Caco-2 (cell line): ENCODE measurements around the gene CCRL2. TPM values are rescaled to one million over a fixed set of nuclear protein-coding genes. Genes with fewer than 3 reads are reported as not detected.

ENCODE experiments used
- BruUV-seq: library from RNA; stranded (reverse); fragments of 400-500 nt; replicated peaks from 2 replicates; lab custom pipeline; 2021; lab: Mats Ljungman, UMichigan
- CTCF ChIA-PET: fragments of 300-600 bp; sonication (Branson Sonifier 250); formaldehyde crosslinking; loops from one replicate; lab custom pipeline; 2022; ENCODE audit warnings: antibody characterized with exemption; lab: Charles Lee
- POLR2A ChIA-PET: fragments of 300-600 bp; sonication (Branson Sonifier 250); formaldehyde crosslinking; loops from one replicate; lab custom pipeline; 2022; ENCODE audit warnings: antibody characterized with exemption; lab: Charles Lee
- DNase-seq, 2 experiments: peaks; one replicate each; pipeline versions ENCODE4 v3.0.0 to v3.0.0-alpha.2; 2020 to 2022
- H3K27me3 ChIP-seq: replicated peaks from 2 replicates; pipeline ENCODE4 v1.6.0; 2011; ENCODE audit warnings: low read length; ENCODE audit not compliant: control insufficient read depth, insufficient read depth
- H3K36me3 ChIP-seq: 2 replicates; pipeline ENCODE4 v1.5.1; 2011; ENCODE audit warnings: low read length; ENCODE audit not compliant: control insufficient read depth, insufficient read depth
- H3K4me1 ChIP-seq: fragments of 250-450 bp; sonication (Bioruptor Pico); 2 replicates; pipeline ENCODE4 v1.5.1; 2020; ENCODE audit warnings: mild to moderate bottlenecking
- H3K4me3 ChIP-seq: 2 replicates; pipeline ENCODE4 v1.5.1; 2011; ENCODE audit warnings: low read depth, mild to moderate bottlenecking, control low read depth, low read length
- H3K9me3 ChIP-seq: fragments of 250-450 bp; sonication (Bioruptor Pico); 2 replicates; pipeline ENCODE4 v1.5.1; 2020; ENCODE audit warnings: mild to moderate bottlenecking, moderate library complexity
- H3K27ac Mint-ChIP-seq: one replicate; pipeline ENCODE4 v1.8.0; 2022; ENCODE audit warnings: mixed read lengths; ENCODE audit not compliant: unreplicated experiment
- H3K27me3 Mint-ChIP-seq: one replicate; pipeline ENCODE4 v1.8.0; 2022; ENCODE audit warnings: mixed read lengths; ENCODE audit not compliant: insufficient read depth, unreplicated experiment
- H3K36me3 Mint-ChIP-seq: one replicate; pipeline ENCODE4 v1.8.0; 2022; ENCODE audit warnings: mild to moderate bottlenecking, mixed read lengths; ENCODE audit not compliant: insufficient read depth, unreplicated experiment
- H3K4me1 Mint-ChIP-seq: one replicate; pipeline ENCODE4 v1.8.0; 2022; ENCODE audit warnings: low read depth, mixed read lengths; ENCODE audit not compliant: unreplicated experiment
- H3K4me3 Mint-ChIP-seq: one replicate; pipeline ENCODE4 v1.8.0; 2022; ENCODE audit warnings: mild to moderate bottlenecking, moderate library complexity, mixed read lengths; ENCODE audit not compliant: unreplicated experiment
- H3K9me3 Mint-ChIP-seq: one replicate; pipeline ENCODE4 v1.8.0; 2022; ENCODE audit warnings: mixed read lengths; ENCODE audit not compliant: unreplicated experiment
- CTCF ChIP-seq, 2 experiments: fragments of 200-600 bp in 1 of 2; IDR thresholded peaks; 1 replicate in 1 of 2; 2 replicates in 1 of 2; pipeline versions ENCODE4 v1.5.1 to v1.8.0; 2011 to 2022; ENCODE audit warnings: antibody characterized with exemption in 1 of 2, control low read depth in 1 of 2, inconsistent platforms in 1 of 2, low read depth in 1 of 2, low read length in 1 of 2, mild to moderate bottlenecking in 1 of 2, moderate library complexity in 1 of 2; ENCODE audit not compliant: insufficient read depth in 1 of 2, severe bottlenecking in 1 of 2, unreplicated experiment in 1 of 2
- intact Hi-C: fragments of 100-400 bp; cut with micrococcal nuclease; formaldehyde crosslinking; loops from one replicate; pipeline ENCODE4 v1.10.0; 2022; ENCODE audit not compliant: unreplicated experiment
- total RNA-seq: library from RNA; stranded (reverse); gene quantifications from 2 replicates; pipeline ENCODE4 v1.2.3, GENCODE V29; 2022

CCRL2 gene
- total RNA-seq, 1 experiment from 2014 or later, result 1.0 TPM

- peaks cover 7% of the 10 kb centered on the region for H3K9me3 Mint-ChIP-seq
- H3K36me3 Mint-ChIP-seq, result peaks cover 5% of the 10 kb centered on the region
- Histone ChIP-seq H3K4me1 (no peaks in the 10 kb centered on the region), H3K4me3 (no peak overlapping the region), H3K27me3 (no peaks in the 10 kb centered on the region), H3K36me3 (no peaks in the 10 kb centered on the region), H3K9me3 (no peaks in the 10 kb centered on the region)
- H3K4me3 Mint-ChIP-seq, result no peak overlapping the region
- no TSS peak for BruUV-seq
- H3K4me1 Mint-ChIP-seq, result peaks cover 12% of the 10 kb centered on the region
- CTCF ChIA-PET, result no interaction called here
- H3K27ac Mint-ChIP-seq, result no peak overlapping the region
- intact Hi-C loops, result no loop called here
- POLR2A ChIA-PET, result no interaction called here
- no peak for TF ChIP-seq CTCF (IDR thresholded peaks at IDR 0.05; ENCODE audit: insufficient read depth in 1 of 2, low read depth in 1 of 2, low read length in 1 of 2, severe bottlenecking in 1 of 2, unreplicated experiment in 1 of 2)
- H3K27me3 Mint-ChIP-seq, result no peaks in the 10 kb centered on the region
- DNase-seq, result no peak
These were observed 47.1 kb upstream of the CCRL2 start for GRCh38 chr3:46359733-46360493.

- CTCF ChIA-PET, result no interaction called here
- intact Hi-C loops, result no loop called here
- Mint-ChIP-seq H3K27me3 (no peaks in the 10 kb centered on the region), H3K36me3 (peaks cover 5% of the 10 kb centered on the region), H3K4me3 (no peak overlapping the region), H3K9me3 (no peaks in the 10 kb centered on the region), H3K4me1 (peaks cover 7% of the 10 kb centered on the region), H3K27ac (no peak overlapping the region)
- Histone ChIP-seq H3K4me3 (no peak overlapping the region), H3K27me3 (no peaks in the 10 kb centered on the region), H3K4me1 (no peaks in the 10 kb centered on the region), H3K36me3 (no peaks in the 10 kb centered on the region), H3K9me3 (no peaks in the 10 kb centered on the region)
- DNase-seq, result no peak
- no peak for TF ChIP-seq CTCF (IDR thresholded peaks at IDR 0.05; ENCODE audit: insufficient read depth in 1 of 2, low read depth in 1 of 2, low read length in 1 of 2, severe bottlenecking in 1 of 2, unreplicated experiment in 1 of 2)
- POLR2A ChIA-PET, result no interaction called here
- no TSS peak for BruUV-seq
These were observed 46.2 kb upstream of the CCRL2 start for GRCh38 chr3:46360907-46361306.

GRCh38 chr3:46361408-46362283, 45.4 kb upstream of the CCRL2 start:
- intact Hi-C loops, result no loop called here
- ChIA-PET POLR2A (no interaction called here), CTCF (interaction anchor here (0.7 kb wide), 1 partner anchor 17 kb away, joined by 4 read pairs; no protein-coding TSS in a partner anchor)
- Mint-ChIP-seq H3K9me3 (no peaks in the 10 kb centered on the region), H3K27me3 (no peaks in the 10 kb centered on the region), H3K4me3 (no peak overlapping the region), H3K36me3 (peaks cover 5% of the 10 kb centered on the region), H3K27ac (no peak overlapping the region), H3K4me1 (peaks cover 7% of the 10 kb centered on the region)
- H3K36me3 ChIP-seq, result no peaks in the 10 kb centered on the region
- BruUV-seq, result no TSS peak
- H3K9me3 ChIP-seq, result no peaks in the 10 kb centered on the region
- H3K4me3 ChIP-seq, result no peak overlapping the region
- H3K27me3 ChIP-seq, result no peaks in the 10 kb centered on the region
- TF ChIP-seq CTCF (IDR thresholded peaks at IDR 0.05; ENCODE audit: insufficient read depth in 1 of 2, low read depth in 1 of 2, low read length in 1 of 2, severe bottlenecking in 1 of 2, unreplicated experiment in 1 of 2), result no peak
- DNase-seq, result peak in 1 of 2 experiments; percentile 6
- no peaks in the 10 kb centered on the region for H3K4me1 ChIP-seq
